Measurements from ENCODE around the gene MCMBP.
"Not testable (repeated sequence)": the region's sequence is repeated elsewhere in the genome, so short reads cannot be mapped to it uniquely, and the experiment has no call there.

The MCMBP gene

DNA sequence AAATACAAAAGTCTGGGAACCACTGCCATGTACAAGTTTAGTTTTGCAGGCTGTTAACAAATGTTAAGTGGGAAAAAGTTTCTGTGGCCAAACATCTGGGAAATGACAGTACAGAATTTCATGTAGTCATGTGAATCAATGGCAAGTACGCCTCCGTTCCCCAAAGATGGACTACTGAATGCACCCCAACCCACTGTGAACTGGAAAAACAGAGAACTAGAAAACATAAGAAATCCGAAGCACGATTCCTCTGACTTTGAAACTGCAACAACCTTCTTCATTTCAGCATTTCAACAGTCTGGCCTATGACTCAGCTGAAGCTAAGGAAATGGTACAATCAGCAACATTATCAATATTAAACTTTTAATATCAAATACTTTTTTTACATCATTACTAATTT, 41.8 kb downstream of the MCMBP start:
- no peak for DNase-seq (ENCODE audit: low spot score)

DNA sequence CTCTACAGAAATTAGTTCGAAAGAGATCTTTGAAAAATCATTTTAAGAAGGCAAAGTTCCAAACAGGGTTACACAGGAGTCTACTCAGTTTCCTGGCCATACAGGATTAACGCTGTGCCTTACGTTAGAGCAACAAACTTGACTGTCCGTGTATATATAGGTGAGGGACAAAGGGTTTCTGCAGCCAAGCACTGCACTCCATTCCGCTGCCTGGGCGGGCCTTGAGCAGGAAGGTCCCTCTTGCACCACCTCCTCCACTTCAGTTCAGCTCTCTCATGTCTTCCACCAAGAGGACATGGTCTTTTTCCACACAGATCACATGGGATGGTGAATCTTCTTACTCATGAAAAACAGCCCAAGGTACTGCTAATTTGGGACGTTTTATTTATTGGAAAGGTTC, 43.2 kb downstream of the MCMBP start:
- DNase-seq (ENCODE audit: low spot score) = no peak

GRCh38 chr10:119827430-119827829, 45.2 kb downstream of the MCMBP start:
- DNase-seq (ENCODE audit: low spot score) = no peak

GRCh38 chr10:119826771-119827170, 45.9 kb downstream of the MCMBP start:
- DNase-seq (ENCODE audit: low spot score) = no peak

DNA sequence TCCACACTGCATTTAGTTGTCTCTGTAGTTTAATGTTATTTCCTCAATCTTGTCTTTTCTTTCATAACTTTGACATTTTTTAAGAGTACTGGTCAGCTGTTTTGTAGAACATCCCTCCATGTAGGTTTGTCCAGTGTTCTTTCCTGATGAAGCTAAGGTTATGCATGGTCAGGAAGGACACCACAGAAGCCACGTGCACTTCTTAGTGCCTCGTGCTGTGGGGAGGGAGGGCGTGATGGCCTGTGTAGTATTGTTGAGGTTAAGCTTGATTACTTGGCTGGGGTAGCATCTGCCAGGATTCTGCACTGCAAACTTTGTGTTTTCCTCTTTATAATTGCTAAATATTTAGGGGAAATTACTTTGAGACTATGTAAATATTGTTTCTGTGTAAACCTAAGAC, 48.3 kb downstream of the MCMBP start:
- no peak for DNase-seq (ENCODE audit: low spot score)

GRCh38 chr10:119821182-119821581, 51.5 kb downstream of the MCMBP start:
- DNase-seq (ENCODE audit: low spot score) = no peak

DNA sequence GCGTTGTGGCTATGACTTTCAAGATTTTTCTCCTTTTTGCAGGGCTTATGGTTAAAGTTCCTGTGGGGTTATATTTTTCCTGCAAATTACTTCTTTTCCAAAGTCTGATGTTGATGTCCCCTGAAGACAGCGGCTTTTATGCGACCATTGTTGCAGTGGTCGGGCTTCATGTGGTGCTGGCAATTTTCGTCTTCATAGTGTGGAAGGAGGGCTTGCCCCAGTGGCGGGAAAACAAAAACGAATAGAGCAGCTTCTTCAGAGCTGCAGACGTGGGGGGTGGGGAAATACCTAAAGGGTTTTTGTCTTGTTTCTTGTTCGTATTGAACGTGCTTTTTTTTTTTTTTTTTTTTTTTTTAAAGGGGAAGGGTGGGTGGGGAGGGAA, 53.8 kb downstream of the MCMBP start:
- DNase-seq (ENCODE audit: low spot score) = no peak

- DNase-seq (ENCODE audit: low spot score) = peak; percentile 22
These were observed 54.4 kb downstream of the MCMBP start for GRCh38 chr10:119817991-119818888.

GRCh38 chr10:119815671-119816070, 57.0 kb downstream of the MCMBP start:
- DNase-seq (ENCODE audit: low spot score) = no peak

DNA sequence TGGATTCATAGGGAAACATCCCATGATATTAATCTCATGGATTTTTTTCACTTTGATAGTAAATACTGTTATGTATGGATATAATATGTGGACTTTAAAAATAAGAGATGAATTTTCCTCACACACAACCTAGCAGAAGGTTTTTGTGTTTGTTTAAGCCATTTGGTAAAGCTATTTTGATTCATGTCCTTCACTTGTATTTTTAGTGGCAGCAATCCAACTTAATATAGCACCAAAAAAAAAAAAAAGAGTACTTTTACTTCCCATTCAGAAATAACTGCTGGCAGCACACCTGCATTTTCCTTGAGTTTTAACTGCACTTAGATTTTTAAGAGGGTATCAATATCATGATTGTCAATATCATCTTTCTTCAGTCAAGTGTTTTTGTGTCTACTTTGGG, 60.0 kb downstream of the MCMBP start:
- DNase-seq (ENCODE audit: low spot score) = no peak

- no peak for DNase-seq (ENCODE audit: low spot score)
These were observed 61.5 kb downstream of the MCMBP start for GRCh38 chr10:119811122-119811521.

DNA sequence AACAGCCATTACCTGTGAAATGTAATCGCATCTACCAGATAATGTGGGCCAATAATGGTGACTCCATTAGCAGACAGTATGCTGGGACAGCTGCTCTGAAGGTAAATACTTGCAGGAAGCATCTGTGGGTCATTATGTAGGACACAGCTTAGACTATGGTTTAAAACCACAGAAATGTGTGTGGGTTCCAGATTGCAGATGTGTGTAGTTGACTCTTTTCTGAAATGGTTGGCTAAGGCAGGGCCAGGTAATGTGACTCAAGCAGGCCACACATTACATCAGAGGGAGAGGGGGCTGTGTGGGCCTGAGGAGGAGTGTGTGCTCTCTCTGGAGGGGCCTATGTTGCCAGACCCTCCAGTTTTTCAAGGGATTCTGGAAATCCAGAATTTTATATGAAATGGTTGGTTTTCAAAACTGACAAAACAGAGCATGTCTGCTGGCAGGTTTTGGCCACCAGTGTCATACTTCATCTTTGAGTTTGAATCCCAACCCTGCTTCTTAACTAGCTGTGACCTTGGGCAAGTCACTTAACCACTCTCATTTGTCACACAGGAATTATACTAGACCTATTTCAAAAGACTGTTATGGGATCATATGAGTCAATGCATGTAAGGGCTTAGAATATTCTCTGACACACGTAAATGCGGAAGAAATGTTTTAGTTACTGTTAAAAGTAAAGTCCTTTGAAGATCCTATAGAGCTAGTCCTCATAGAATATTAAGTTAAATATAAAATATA, 64.5 kb downstream of the MCMBP start:
- no peak for DNase-seq (ENCODE audit: low spot score)

- DNase-seq (ENCODE audit: low spot score) = no peak
These were observed 66.1 kb downstream of the MCMBP start for GRCh38 chr10:119806334-119807130.

DNA sequence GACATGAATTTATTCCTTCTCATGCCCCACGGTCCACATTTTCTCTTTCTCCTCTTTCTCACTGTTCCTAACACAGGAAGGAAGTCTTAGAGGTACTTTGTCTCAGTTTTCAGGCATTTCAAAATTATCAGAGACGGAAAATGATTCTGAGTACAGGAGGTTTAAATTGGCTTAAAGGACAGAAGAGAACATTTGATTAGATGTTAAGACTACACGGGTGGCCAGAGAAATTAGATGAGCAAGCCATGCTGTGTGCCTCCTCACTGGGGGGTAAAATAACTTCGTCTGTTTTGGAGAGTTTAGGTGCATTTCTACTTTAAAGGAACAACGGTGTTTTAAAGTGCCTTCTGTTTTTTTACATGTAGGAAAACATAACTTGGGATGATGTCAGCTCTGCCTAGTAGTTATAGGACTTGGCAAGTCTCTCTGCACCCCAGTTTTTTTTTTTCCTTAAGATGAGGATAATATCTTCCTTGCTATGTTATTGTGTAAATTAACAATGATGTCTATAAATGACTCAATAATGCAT, 66.9 kb downstream of the MCMBP start:
- no peak for DNase-seq (ENCODE audit: low spot score)

- no peak for DNase-seq (ENCODE audit: low spot score)
These were observed 69.4 kb downstream of the MCMBP start for GRCh38 chr10:119803264-119803663.

DNA sequence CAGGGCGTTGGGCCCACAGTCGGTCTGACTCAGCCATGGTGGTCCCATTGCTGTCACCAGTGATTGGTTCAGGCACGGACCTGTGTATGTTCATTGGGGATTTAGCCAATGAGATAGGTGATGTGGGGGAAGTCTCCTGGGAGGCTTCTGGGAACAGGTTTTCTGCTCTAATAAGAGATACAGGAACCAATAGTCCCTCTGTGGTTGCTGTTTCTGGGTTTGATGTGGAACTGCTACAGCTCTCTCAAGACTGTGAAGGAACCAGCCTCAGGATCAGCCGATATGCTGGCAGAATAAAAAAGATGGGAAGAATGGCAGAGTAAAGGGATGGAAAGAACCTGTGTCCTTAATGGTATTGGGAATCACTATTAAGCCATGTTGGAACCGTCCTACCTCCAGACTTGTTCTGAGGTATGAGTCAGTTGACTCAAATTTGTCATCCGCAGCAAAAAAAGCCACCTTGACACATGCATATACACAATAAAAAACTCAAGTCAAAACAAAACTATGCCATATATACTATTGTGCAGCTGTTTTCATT, 70.6 kb downstream of the MCMBP start:
- no peak for DNase-seq (ENCODE audit: low spot score)

- no peak for DNase-seq (ENCODE audit: low spot score)
These were observed 71.5 kb downstream of the MCMBP start for GRCh38 chr10:119801176-119801575.

DNA sequence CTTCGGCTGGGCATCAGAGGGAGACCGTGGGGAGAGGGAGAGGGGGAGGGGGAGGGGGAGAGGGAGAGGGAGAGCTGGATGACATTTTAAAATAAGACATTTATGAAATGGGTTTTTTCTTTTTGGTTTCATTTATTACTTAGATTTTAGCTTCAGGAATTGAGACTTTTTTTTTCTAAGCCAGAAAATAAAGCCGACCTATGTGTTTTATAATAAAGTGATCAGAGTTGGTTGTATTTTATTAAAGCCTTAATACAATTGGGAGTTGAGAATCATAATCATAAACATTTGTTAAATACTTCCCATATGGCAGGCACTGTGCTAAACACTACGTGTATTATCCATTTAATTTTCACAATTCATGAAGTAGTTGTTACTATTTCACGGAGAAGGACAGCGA, 76.6 kb downstream of the MCMBP start:
- DNase-seq (ENCODE audit: low spot score) = no peak

- DNase-seq (ENCODE audit: low spot score) = not testable (repeated sequence)
These were observed 77.5 kb downstream of the MCMBP start for GRCh38 chr10:119795101-119795500.

DNA sequence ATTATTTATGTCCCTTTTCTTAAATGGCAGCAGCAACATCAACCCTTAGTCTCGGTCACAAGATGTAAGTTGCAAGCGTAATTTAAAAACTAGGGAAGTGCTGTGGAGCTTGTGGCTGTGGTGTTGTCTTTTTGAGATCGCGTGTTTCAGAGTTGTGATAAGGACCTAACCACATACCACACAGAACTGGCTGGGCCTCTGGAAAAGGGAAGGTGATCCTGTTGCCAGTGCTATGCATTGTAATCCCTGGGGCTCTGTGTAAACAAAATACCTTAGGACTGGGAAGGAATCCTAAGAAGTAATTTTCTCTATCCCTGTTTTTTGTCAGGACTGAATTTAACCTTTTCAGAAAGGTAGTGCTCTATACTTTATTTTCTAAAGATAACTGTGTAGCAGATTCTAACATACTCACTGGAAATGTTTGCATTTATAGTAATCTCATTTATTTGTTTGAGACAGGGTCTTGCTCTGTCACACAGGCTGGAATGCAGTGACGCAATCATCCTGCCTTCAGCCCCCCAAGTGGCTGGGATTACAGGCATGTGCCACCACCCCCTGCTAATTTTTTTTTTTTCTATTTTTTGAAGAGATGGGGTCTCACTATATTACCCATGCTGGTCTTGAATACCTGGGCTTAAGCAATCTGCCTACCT, 86.4 kb downstream of the MCMBP start:
- no peak for DNase-seq (ENCODE audit: low spot score)

- DNase-seq (ENCODE audit: low spot score) = no peak
These were observed 88.1 kb downstream of the MCMBP start for GRCh38 chr10:119784340-119785067.

Data from CD4-positive, alpha-beta T cell treated with Interleukin-2 at 100 ng/mL for 4 hours (primary cell).